CD4-positive, alpha-beta T cell (primary cell): Measurements from ENCODE around the gene MPC2. TPM values are rescaled to one million over a fixed set of nuclear protein-coding genes. Genes with fewer than 3 reads are reported as not detected.

Source experiments
- ATAC-seq: fragments of 200-7000 bp; cut with Tn5 transposase; one replicate; pipeline ENCODE4 v1.10.0; 2022; ENCODE audit warnings: mild to moderate bottlenecking; ENCODE audit not compliant: poor library complexity
- CTCF ChIA-PET: fragments of 350-600 bp; sonication (Branson Sonifier 250); formaldehyde crosslinking; loops from one replicate; lab custom pipeline; 2021; ENCODE audit warnings: antibody characterized with exemption, inconsistent platforms; lab: Charles Lee
- POLR2A ChIA-PET: fragments of 350-600 bp; sonication (Branson Sonifier 250); formaldehyde crosslinking; loops from one replicate; lab custom pipeline; 2021; ENCODE audit warnings: antibody characterized with exemption, inconsistent platforms; lab: Charles Lee
- DNase-seq, 14 experiments: peaks; one replicate each; pipeline ENCODE4 v3.0.0-alpha.2; 2013 to 2020; ENCODE audit warnings: mixed read lengths in 2 of 14
- H3K27ac ChIP-seq, 2 donors: one replicate each; pipeline versions ENCODE4 v1.5.1 to v1.7.0; 2013; ENCODE audit warnings: low read length in 2 of 2, low read depth in 1 of 2, mild to moderate bottlenecking in 1 of 2
- H3K27me3 ChIP-seq, 2 experiments: 1 replicate in 1 of 2; 2 replicates in 1 of 2; pipeline versions ENCODE4 v1.6.1 to v1.7.0; 2013; ENCODE audit warnings: low read length in 2 of 2, control low read depth in 1 of 2, mild to moderate bottlenecking in 1 of 2, moderate library complexity in 1 of 2; ENCODE audit not compliant: insufficient read depth in 2 of 2, control insufficient read depth in 1 of 2
- H3K36me3 ChIP-seq: one replicate; pipeline ENCODE4 v1.6.1; 2013; ENCODE audit warnings: low read length, control low read depth; ENCODE audit not compliant: insufficient read depth
- H3K4me1 ChIP-seq: one replicate; pipeline ENCODE4 v1.6.1; 2013; ENCODE audit warnings: low read length, control low read depth; ENCODE audit not compliant: insufficient read depth
- H3K4me3 ChIP-seq: one replicate; pipeline ENCODE4 v1.5.1; 2013; ENCODE audit warnings: mild to moderate bottlenecking, low read length, moderate library complexity
- H3K9me3 ChIP-seq, 2 experiments: 1 replicate in 1 of 2; 2 replicates in 1 of 2; pipeline versions ENCODE4 v1.6.1 to v1.7.0; 2013; ENCODE audit warnings: low read length in 2 of 2, mild to moderate bottlenecking in 2 of 2, control low read depth in 1 of 2, moderate library complexity in 1 of 2; ENCODE audit not compliant: control insufficient read depth in 1 of 2, insufficient read depth in 1 of 2
- H3K27ac Mint-ChIP-seq: one replicate; pipeline ENCODE4 v1.8.0; 2020; ENCODE audit warnings: mixed read lengths
- H3K27me3 Mint-ChIP-seq: one replicate; pipeline ENCODE4 v1.8.0; 2021; ENCODE audit warnings: mixed read lengths
- H3K36me3 Mint-ChIP-seq: one replicate; pipeline ENCODE4 v1.8.0; 2021; ENCODE audit warnings: low read depth, mixed read lengths
- H3K4me1 Mint-ChIP-seq: one replicate; pipeline ENCODE4 v1.8.0; 2021; ENCODE audit warnings: low read depth, mixed read lengths
- H3K4me3 Mint-ChIP-seq: one replicate; pipeline ENCODE4 v1.8.0; 2020; ENCODE audit warnings: mild to moderate bottlenecking, mixed read lengths
- H3K9me3 Mint-ChIP-seq: one replicate; pipeline ENCODE4 v1.8.0; 2020; ENCODE audit warnings: mixed read lengths
- CTCF ChIP-seq: fragments of 200-600 bp; IDR thresholded peaks from one replicate; pipeline ENCODE4 v1.8.0; 2022; ENCODE audit warnings: antibody characterized with exemption, mild to moderate bottlenecking
- intact Hi-C, 2 experiments: fragments of 100-400 bp; cut with DNase I in 1 of 2; cut with micrococcal nuclease in 1 of 2; formaldehyde crosslinking; loops; one replicate each; pipeline versions ENCODE4 v1.15.1 to v1.9.0; 2023 to 2025; cut with DNase I, micrococcal nuclease
- total RNA-seq, 174 experiments: library from RNA in 2 of 174; stranded (reverse) in 2 of 174; gene quantifications; one replicate each; pipeline ENCODE4 v1.2.3 and lab custom pipeline; 2021 to 2026

MPC2 gene
- total RNA-seq, 2 experiments from 2014 or later: 54.4 to 54.8 TPM

- Histone ChIP-seq H3K9me3 (no peaks in the 10 kb centered on the region), H3K4me3 (no peak overlapping the region), H3K27me3 (no peaks in the 10 kb centered on the region), H3K27ac (no peak overlapping the region), H3K36me3 (peaks cover 17% of the 10 kb centered on the region), H3K4me1 (no peaks in the 10 kb centered on the region)
- no peak overlapping the region for H3K27ac Mint-ChIP-seq
- no peak for TF ChIP-seq CTCF
- H3K4me3 Mint-ChIP-seq: no peak overlapping the region
- DNase-seq (no peak), ATAC-seq (no peak)
- no peaks in the 10 kb centered on the region for H3K27me3 Mint-ChIP-seq
- H3K36me3 Mint-ChIP-seq: peaks cover 81% of the 10 kb centered on the region
- ChIA-PET POLR2A (interaction anchor here (0.9 kb wide), 1 partner anchor 20 kb away, joined by 4 read pairs; no protein-coding TSS in a partner anchor), CTCF (interaction anchor here (0.7 kb wide), 1 partner anchor 23 kb away, joined by 3 read pairs; no protein-coding TSS in a partner anchor)
- peaks cover 26% of the 10 kb centered on the region for H3K4me1 Mint-ChIP-seq
- intact Hi-C loops: no loop called here
- no peaks in the 10 kb centered on the region for H3K9me3 Mint-ChIP-seq
Observed at GRCh38 chr1:167955915-167956314, 19.0 kb upstream of the MPC2 start.

GRCh38 chr1:167950569-167950968 lies 13.7 kb upstream of the MPC2 start:
- DNase-seq: no peak
- TF ChIP-seq CTCF: no peak
- Histone ChIP-seq H3K27ac (no peak overlapping the region), H3K4me1 (no peaks in the 10 kb centered on the region), H3K36me3 (peaks cover 21% of the 10 kb centered on the region), H3K9me3 (no peaks in the 10 kb centered on the region), H3K4me3 (no peak overlapping the region), H3K27me3 (no peaks in the 10 kb centered on the region)
- intact Hi-C loops: no loop called here
- CTCF ChIA-PET: no interaction called here
- H3K4me1 Mint-ChIP-seq: peaks cover 57% of the 10 kb centered on the region
- no peak overlapping the region for H3K27ac Mint-ChIP-seq
- no peaks in the 10 kb centered on the region for H3K27me3 Mint-ChIP-seq
- H3K4me3 Mint-ChIP-seq: no peak overlapping the region
- H3K36me3 Mint-ChIP-seq: peaks cover 48% of the 10 kb centered on the region
- ATAC-seq: no peak
- no peaks in the 10 kb centered on the region for H3K9me3 Mint-ChIP-seq
- POLR2A ChIA-PET: no interaction called here

- Histone ChIP-seq H3K4me1 (no peaks in the 10 kb centered on the region), H3K27me3 (no peaks in the 10 kb centered on the region), H3K27ac (no peak overlapping the region), H3K36me3 (peaks cover 16% of the 10 kb centered on the region), H3K4me3 (no peak overlapping the region), H3K9me3 (no peaks in the 10 kb centered on the region)
- Mint-ChIP-seq H3K27me3 (no peaks in the 10 kb centered on the region), H3K27ac (no peak overlapping the region), H3K36me3 (peaks cover 43% of the 10 kb centered on the region), H3K4me1 (peaks cover 56% of the 10 kb centered on the region), H3K9me3 (no peaks in the 10 kb centered on the region), H3K4me3 (no peak overlapping the region)
- ATAC-seq (no peak), DNase-seq (no peak)
- no peak for TF ChIP-seq CTCF
- POLR2A ChIA-PET: interaction anchor here (0.8 kb wide), 1 partner anchor 11 kb away, joined by 3 read pairs; no protein-coding TSS in a partner anchor
- intact Hi-C loops: no loop called here
- CTCF ChIA-PET: no interaction called here
Observed at GRCh38 chr1:167949785-167950184, 12.9 kb upstream of the MPC2 start.
